Neural progenitor cell (in vitro differentiated cells): ENCODE data around the gene TNFRSF1B. TPM values are rescaled to one million over a fixed set of nuclear protein-coding genes. Genes with fewer than 3 reads are reported as not detected.
A peak's percentile ranks its signal among the peaks of the same experiment; 100 is the strongest.

ENCODE experiments used
- DNase-seq: peaks from one replicate; pipeline ENCODE4 v3.0.0-alpha.2; 2016; ENCODE audit warnings: low spot score
- H2AFZ ChIP-seq: fragments of 200-600 bp; sonication (generic); replicated peaks from 2 replicates; pipeline ENCODE4 v1.6.1; 2016; ENCODE audit warnings: antibody characterized with exemption
- H3F3A ChIP-seq: fragments of 200-600 bp; sonication (generic); 2 replicates; pipeline ENCODE4 v1.6.1; 2016; ENCODE audit warnings: antibody characterized with exemption, low read depth
- H3K27ac ChIP-seq: fragments of 200-600 bp; sonication (generic); 2 replicates; pipeline ENCODE4 v1.5.1; 2016; ENCODE audit warnings: mild to moderate bottlenecking
- H3K27me3 ChIP-seq: fragments of 200-600 bp; sonication (generic); 2 replicates; pipeline ENCODE4 v1.6.1; 2016; ENCODE audit warnings: mild to moderate bottlenecking, moderate library complexity
- H3K36me3 ChIP-seq: fragments of 200-600 bp; sonication (generic); 2 replicates; pipeline ENCODE4 v1.5.1; 2016
- H3K4me1 ChIP-seq: fragments of 200-600 bp; sonication (generic); 2 replicates; pipeline ENCODE4 v1.6.1; 2016; ENCODE audit warnings: mixed run types
- H3K4me2 ChIP-seq: fragments of 200-600 bp; sonication (generic); 2 replicates; pipeline ENCODE4 v1.6.1; 2016
- H3K4me3 ChIP-seq: fragments of 200-600 bp; sonication (generic); 2 replicates; pipeline ENCODE4 v1.5.1; 2016
- H3K79me2 ChIP-seq: fragments of 200-600 bp; sonication (generic); 2 replicates; pipeline ENCODE4 v1.6.1; 2016; ENCODE audit warnings: low read depth
- H3K9ac ChIP-seq: fragments of 200-600 bp; sonication (generic); 2 replicates; pipeline ENCODE4 v1.6.1; 2016
- H3K9me3 ChIP-seq: fragments of 200-600 bp; sonication (generic); 2 replicates; pipeline ENCODE4 v1.5.1; 2016; ENCODE audit warnings: low read depth
- H4K20me1 ChIP-seq: fragments of 200-600 bp; sonication (generic); 2 replicates; pipeline ENCODE4 v1.6.1; 2016; ENCODE audit warnings: low read depth
- H3K27ac Mint-ChIP-seq: 3 replicates; pipeline ENCODE4 v1.8.0; 2021; ENCODE audit warnings: mixed read lengths
- H3K27me3 Mint-ChIP-seq: 2 replicates; pipeline ENCODE4 v1.8.0; 2022; ENCODE audit warnings: low read depth, mild to moderate bottlenecking, inconsistent platforms, moderate library complexity, mixed read lengths; ENCODE audit not compliant: insufficient read depth
- H3K36me3 Mint-ChIP-seq: 3 replicates; pipeline ENCODE4 v1.8.0; 2021; ENCODE audit warnings: mixed read lengths
- H3K4me1 Mint-ChIP-seq: 3 replicates; pipeline ENCODE4 v1.8.0; 2021; ENCODE audit warnings: mixed read lengths
- H3K4me3 Mint-ChIP-seq: 3 replicates; pipeline ENCODE4 v1.8.0; 2021; ENCODE audit warnings: mild to moderate bottlenecking, moderate library complexity, mixed read lengths
- H3K9me3 Mint-ChIP-seq: 3 replicates; pipeline ENCODE4 v1.8.0; 2020; ENCODE audit warnings: mixed read lengths
- EZH2 ChIP-seq: fragments of 200-600 bp; sonication (generic); IDR thresholded peaks from 2 replicates; pipeline ENCODE4 v1.6.1; 2017; ENCODE audit warnings: antibody characterized with exemption, mild to moderate bottlenecking, moderate library complexity
- EZH2phosphoT487 ChIP-seq: fragments of 200-600 bp; sonication (generic); IDR thresholded peaks from 2 replicates; pipeline ENCODE4 v1.6.1; 2017; ENCODE audit warnings: antibody characterized with exemption
- total RNA-seq: library from RNA; depleted of rRNA; stranded (reverse); fragments of >200 nt; gene quantifications from 2 replicates; pipeline ENCODE4 v1.2.3, GENCODE V29; 2015; ENCODE audit warnings: low replicate concordance
- TF ChIP-seq, protein P1 (sequence below): fragments of 200-600 bp; sonication (generic); IDR thresholded peaks from 2 replicates; pipeline ENCODE4 v1.5.1; 2017; ENCODE audit warnings: antibody characterized with exemption, mild to moderate bottlenecking

The TNFRSF1B gene
- total RNA-seq, 1 donor from 2014 or later, result 0.04 TPM

- TF ChIP-seq EZH2phosphoT487 (no peak), EZH2 (no peak)
- TF ChIP-seq, protein P1, sequence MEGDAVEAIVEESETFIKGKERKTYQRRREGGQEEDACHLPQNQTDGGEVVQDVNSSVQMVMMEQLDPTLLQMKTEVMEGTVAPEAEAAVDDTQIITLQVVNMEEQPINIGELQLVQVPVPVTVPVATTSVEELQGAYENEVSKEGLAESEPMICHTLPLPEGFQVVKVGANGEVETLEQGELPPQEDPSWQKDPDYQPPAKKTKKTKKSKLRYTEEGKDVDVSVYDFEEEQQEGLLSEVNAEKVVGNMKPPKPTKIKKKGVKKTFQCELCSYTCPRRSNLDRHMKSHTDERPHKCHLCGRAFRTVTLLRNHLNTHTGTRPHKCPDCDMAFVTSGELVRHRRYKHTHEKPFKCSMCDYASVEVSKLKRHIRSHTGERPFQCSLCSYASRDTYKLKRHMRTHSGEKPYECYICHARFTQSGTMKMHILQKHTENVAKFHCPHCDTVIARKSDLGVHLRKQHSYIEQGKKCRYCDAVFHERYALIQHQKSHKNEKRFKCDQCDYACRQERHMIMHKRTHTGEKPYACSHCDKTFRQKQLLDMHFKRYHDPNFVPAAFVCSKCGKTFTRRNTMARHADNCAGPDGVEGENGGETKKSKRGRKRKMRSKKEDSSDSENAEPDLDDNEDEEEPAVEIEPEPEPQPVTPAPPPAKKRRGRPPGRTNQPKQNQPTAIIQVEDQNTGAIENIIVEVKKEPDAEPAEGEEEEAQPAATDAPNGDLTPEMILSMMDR, result no peak
- Mint-ChIP-seq H3K27ac (no peak overlapping the region), H3K9me3 (no peaks in the 10 kb centered on the region)
Measured at GRCh38 chr1:12130466-12131130, 36.2 kb upstream of the TNFRSF1B start.

GRCh38 chr1:12132078-12132477, 34.7 kb upstream of the TNFRSF1B start:
- Histone ChIP-seq H3K79me2 (no peaks in the 10 kb centered on the region), H3K27me3 (no peaks in the 10 kb centered on the region), H3K4me2 (no peak overlapping the region), H3K36me3 (no peaks in the 10 kb centered on the region), H3K9me3 (no peaks in the 10 kb centered on the region), H3K4me1 (no peaks in the 10 kb centered on the region), H3F3A (no peaks in the 10 kb centered on the region), H3K27ac (no peak overlapping the region), H3K9ac (no peak overlapping the region), H2AFZ (no peak overlapping the region), H4K20me1 (no peaks in the 10 kb centered on the region), H3K4me3 (no peak overlapping the region)
- H3K27ac Mint-ChIP-seq, result no peak overlapping the region
- TF ChIP-seq EZH2 (no peak), EZH2phosphoT487 (no peak)
- TF ChIP-seq, protein P1, result no peak
- H3K9me3 Mint-ChIP-seq, result no peaks in the 10 kb centered on the region
- peaks cover 8% of the 10 kb centered on the region for H3K4me1 Mint-ChIP-seq
- H3K27me3 Mint-ChIP-seq, result no peaks in the 10 kb centered on the region
- no peak for DNase-seq
- H3K4me3 Mint-ChIP-seq, result no peak overlapping the region
- no peaks in the 10 kb centered on the region for H3K36me3 Mint-ChIP-seq

More at GRCh38 chr1:12130466-12131130, 36.2 kb upstream of the TNFRSF1B start:
- no peaks in the 10 kb centered on the region for H3K36me3 Mint-ChIP-seq
- Histone ChIP-seq H2AFZ (peak overlapping the region; percentile 34), H3K9ac (no peak overlapping the region), H3K27me3 (no peaks in the 10 kb centered on the region), H3K79me2 (no peaks in the 10 kb centered on the region), H3K4me1 (no peaks in the 10 kb centered on the region), H3K4me2 (no peak overlapping the region), H3K27ac (no peak overlapping the region), H3K36me3 (no peaks in the 10 kb centered on the region), H3K4me3 (no peak overlapping the region), H3K9me3 (no peaks in the 10 kb centered on the region), H4K20me1 (no peaks in the 10 kb centered on the region), H3F3A (no peaks in the 10 kb centered on the region)
- no peaks in the 10 kb centered on the region for H3K27me3 Mint-ChIP-seq
- H3K4me1 Mint-ChIP-seq, result peaks cover 10% of the 10 kb centered on the region
- H3K4me3 Mint-ChIP-seq, result no peak overlapping the region
- DNase-seq, result no peak

- DNase-seq, result no peak
- no peak overlapping the region for H3K4me3 ChIP-seq
- Mint-ChIP-seq H3K9me3 (no peaks in the 10 kb centered on the region), H3K4me1 (peaks cover 8% of the 10 kb centered on the region), H3K4me3 (no peak overlapping the region), H3K27me3 (peaks cover 2% of the 10 kb centered on the region), H3K36me3 (no peaks in the 10 kb centered on the region), H3K27ac (no peak overlapping the region)
- no peak overlapping the region for H3K9ac ChIP-seq
- H3K4me1 ChIP-seq, result no peaks in the 10 kb centered on the region
- no peak for TF ChIP-seq EZH2
- TF ChIP-seq EZH2phosphoT487, result no peak
- TF ChIP-seq, protein P1, result no peak
- H4K20me1 ChIP-seq, result no peaks in the 10 kb centered on the region
- H3F3A ChIP-seq, result no peaks in the 10 kb centered on the region
- H3K79me2 ChIP-seq, result no peaks in the 10 kb centered on the region
- no peak overlapping the region for H2AFZ ChIP-seq
- H3K27ac ChIP-seq, result no peak overlapping the region
- no peak overlapping the region for H3K4me2 ChIP-seq
- H3K9me3 ChIP-seq, result no peaks in the 10 kb centered on the region
- H3K36me3 ChIP-seq, result no peaks in the 10 kb centered on the region
- H3K27me3 ChIP-seq, result no peaks in the 10 kb centered on the region
Measured at GRCh38 chr1:12134716-12135115, 32.1 kb upstream of the TNFRSF1B start.
